A204.1 (cell line): ENCODE measurements around the gene NEU2.

ENCODE experiments used
- FAIRE-seq: peaks from 2 replicates; lab custom pipeline; 2012; peaks lifted over from hg19 to GRCh38; lab: Jason Lieb, UNC

Gene NEU2

DNA sequence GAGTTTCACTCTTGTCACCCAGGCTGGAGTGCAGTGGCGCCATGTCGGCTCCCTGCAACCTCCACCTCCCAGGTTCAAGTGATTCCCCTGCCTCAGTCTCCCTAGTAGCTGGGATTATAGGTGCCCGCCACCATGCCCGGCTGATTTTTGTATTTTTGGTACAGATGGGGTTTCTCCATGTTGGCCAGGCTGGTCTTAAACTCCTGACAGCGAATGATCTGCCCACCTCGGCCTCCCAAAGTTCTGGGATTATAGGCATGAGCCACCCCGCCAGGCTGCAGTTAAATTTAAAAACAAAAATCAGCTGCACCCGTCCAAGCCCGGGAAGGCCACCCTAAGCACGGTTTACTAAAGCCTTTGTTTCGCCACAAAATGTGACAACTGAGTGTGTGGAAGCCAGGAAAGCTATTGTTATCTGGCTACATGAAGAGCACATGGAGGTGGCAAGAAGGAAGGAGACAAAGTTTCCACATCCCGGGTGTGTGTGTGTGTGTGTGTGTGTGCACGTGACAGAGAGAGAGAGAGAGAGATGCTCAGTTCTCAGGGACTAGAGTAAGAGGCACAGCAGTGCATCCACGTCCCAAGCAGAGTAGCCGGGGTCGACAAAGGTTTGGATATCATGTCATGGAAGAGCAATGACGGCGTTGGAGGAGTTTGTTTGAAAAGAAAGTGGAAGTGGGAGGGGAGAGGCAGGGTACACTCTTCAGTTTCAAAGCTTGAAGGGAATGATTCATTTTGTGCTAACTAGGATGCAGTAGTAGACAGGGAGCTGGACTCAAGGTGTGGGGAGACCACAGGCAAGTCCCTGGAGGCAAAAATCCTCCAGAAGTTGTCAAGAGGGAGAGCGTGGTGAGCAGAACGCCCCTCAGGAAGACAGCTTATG is 47.7 kb downstream of the NEU2 start:
- no peak for FAIRE-seq

DNA sequence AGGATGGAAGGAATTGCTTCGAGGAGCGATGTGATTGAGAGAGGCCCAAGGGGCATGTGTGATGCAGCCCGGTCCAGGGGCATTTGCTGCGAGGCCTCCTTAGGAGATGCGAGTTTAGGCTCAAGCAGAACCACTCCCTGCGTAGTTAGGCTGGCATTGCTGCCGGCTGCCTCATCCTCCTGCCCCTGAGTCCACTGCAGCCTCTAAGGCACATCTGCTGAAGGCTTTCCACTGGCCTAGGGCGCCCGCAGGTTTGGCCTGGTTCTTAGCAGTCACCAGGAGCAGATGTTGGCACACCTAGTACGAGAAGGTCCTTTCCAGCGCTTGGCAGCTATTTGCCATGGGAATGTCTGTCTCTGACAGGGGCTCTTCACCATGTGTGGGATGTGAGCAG is 48.4 kb downstream of the NEU2 start:
- no peak for FAIRE-seq

DNA sequence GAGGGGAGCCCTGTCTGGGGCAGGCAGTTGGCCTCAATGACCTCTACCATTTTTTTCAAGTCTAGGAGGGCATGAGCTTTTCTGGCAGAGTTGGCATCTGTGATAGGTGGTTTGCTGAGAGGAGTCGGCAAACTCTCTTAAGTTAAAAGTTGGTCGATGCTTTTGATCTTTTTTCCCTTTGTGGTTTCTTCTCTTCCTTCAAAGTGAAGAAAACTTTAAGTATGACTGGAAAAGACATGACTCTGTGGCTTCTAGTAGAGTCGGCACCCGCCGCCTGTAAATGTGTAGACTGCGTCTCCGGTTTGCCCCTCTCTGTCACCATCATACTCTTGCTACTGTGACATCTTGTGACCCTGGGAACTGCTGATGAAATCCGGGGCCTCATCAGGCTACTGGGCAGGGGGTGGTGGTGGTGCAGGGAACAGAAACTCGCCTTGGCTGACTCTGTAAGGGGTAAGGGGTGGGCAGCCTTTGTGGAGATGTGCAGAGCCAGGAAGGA is 48.8 kb downstream of the NEU2 start:
- no peak for FAIRE-seq

GRCh38 chr2:233081731-233082221 is 49.3 kb downstream of the NEU2 start:
- no peak for FAIRE-seq

GRCh38 chr2:233082222-233082930 is 49.9 kb downstream of the NEU2 start:
- no peak for FAIRE-seq

- no peak for FAIRE-seq
Measured at GRCh38 chr2:233082931-233083755, 50.7 kb downstream of the NEU2 start.

DNA sequence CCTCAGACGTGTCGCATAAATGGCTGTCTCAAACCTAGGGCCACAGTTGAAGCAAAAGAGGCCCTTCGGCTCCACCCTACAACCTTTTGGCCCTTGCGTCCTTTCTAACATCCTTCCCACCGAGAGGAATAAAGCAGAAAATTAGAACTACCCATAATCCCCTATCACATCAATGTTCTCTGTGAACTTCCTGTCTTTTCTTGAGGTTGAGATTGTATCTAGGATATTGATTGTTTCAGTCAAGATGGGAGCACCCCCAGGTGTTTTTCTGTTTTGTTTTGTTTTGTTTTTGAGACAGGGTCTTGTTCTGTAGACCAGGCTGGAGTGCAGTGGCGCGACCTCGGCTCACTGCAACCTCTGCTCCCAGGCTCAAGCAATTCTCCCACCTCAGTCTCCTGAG is 51.3 kb downstream of the NEU2 start:
- no peak for FAIRE-seq

DNA sequence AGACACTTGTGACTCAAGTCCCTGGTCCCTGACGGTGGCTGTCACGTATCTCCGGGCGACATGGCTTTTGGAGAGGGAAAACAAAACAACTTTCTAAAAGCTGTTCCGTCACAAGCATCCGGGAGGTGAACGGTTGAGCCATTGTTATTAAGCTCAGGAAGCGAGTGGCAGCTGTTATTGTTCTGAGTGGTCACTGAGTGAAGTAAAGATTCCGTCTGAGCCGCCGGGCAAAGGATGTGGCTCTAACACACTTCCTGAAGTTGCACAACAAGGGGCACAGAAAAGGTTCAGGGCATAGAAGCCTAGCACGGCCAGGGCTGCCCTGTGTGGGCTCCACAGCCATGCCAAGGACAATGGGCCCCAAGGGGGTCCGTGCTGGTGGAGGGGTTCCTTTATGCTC is 52.0 kb downstream of the NEU2 start:
- FAIRE-seq = no peak
